HG03280 (cell line): ENCODE data around the gene CHD2.

ENCODE experiments used
- ATAC-seq: cut with Tn5 transposase; IDR thresholded peaks from one replicate; pipeline ENCODE4 v1.9.1; 2021; ENCODE audit warnings: mild to moderate bottlenecking, moderate library complexity; ENCODE audit not compliant: unreplicated experiment

CHD2 gene

GRCh38 chr15:92928225-92928750 is 28.2 kb downstream of the CHD2 start:
- ATAC-seq: no peak

GRCh38 chr15:92929002-92929401 is 28.9 kb downstream of the CHD2 start:
- ATAC-seq: no peak

GRCh38 chr15:92930054-92930621 is 30.0 kb downstream of the CHD2 start:
- ATAC-seq: no peak

DNA sequence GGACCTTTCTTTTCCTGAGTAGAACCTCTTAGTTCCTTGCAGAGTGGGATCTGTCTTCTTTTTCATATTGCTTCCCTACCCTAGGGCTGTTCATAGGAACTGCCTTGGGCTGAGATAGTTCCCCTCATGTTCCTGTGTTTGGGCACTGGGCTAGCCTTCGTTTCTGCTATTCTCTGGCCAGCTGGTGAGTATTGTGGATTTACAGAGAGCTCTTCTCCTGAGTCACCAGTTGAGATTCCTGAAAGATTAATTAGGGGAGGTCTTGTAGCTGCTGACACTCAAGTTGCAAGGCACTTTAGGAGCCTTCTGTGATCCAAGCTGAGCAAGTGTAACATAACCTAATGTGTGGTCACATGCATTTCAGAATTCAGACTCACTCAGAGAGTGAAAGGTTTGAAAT is 30.7 kb downstream of the CHD2 start:
- no peak for ATAC-seq

DNA sequence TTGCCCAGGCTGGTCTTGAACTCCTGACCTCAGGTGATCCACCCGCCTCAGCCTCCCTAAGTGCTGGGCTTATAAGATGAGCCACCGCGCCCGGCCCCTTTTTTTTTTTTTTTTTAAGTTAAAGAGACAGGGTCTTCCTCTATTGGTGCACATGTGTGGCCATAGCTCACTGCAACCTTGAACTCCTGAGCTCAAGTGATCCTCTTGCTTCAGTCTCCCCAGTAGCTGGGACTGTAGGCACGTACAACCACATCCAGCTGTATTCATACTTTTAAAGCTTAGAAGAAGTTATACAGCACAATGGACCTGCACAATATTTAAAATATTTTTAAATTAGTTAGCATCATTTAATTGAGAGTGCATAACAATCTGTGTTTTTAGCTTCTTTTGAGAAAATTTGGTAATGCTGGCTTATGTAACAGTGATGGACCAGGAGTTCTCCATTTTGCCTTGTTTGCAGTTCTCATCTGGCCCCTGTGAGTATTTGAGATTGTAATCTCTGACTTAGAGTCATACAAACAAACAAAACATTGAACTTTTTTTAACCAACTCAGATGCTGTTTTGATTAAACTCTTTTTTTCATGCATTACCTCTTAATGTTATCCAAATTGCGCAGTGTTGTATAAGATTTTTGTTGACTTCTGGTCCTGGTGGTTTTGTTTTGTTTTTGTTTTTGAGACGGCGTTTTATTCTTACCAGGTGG is 33.0 kb downstream of the CHD2 start:
- no peak for ATAC-seq

- ATAC-seq: no peak
These were observed 33.7 kb downstream of the CHD2 start for GRCh38 chr15:92933831-92934230.

DNA sequence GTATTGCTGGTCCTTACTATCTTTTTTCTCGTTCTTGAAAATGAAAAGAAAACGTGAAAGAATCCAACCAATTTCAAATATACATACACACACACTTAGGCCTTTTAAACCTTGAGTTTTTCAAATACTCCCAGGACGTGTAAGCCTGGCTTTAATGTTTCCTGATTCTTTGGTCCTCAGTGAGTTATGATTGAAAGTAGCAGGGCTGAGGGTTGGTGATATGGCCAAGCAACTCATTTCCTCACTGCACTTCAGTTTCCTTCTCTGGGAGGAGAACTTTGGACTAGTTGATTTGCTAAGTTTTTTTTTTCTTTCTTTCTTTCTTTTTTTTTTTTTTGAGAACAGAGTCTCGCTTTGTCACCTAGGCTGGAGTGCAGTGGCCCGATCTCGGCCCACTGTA is 34.6 kb downstream of the CHD2 start:
- no peak for ATAC-seq

- no peak for ATAC-seq
These were observed 36.0 kb downstream of the CHD2 start for GRCh38 chr15:92936138-92936537.

DNA sequence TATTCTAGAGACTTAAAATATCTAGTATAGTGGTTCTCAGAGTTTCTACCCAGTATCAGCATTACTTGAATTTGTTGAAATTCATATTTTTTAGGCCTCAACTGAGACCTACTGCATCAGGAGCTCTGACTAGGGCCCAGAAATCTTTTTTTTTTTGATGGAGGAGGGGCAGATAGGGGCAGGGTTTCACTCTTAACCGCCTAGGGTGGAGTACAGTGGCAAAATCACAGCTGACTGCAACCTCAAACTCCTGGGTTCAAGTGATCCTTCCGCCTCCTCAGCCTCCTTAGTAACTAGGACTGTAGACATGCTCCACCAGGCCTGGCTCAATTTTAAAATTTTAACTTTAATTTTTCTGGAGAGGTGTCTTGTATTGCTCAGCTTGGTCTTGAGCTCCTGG is 36.6 kb downstream of the CHD2 start:
- ATAC-seq: no peak

DNA sequence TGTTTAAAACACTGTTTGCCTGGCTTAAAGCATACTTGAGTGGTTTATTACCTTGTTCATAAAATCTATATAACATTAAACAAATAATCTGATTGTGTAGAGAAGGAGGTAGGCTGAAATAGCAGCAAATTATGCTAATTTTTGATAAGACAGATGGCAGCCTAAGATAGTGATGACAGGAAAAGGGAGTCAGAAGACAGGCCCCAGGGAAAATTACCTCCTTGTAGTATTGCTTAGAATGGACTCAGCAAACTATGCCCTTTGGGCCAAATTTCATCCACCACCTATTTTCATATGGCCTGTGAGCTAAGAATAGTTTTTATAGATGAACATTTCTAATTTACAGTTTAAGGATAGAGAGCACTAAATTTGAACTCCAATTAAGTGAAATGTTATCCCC is 37.8 kb downstream of the CHD2 start:
- ATAC-seq: no peak

GRCh38 chr15:92938387-92938786 is 38.3 kb downstream of the CHD2 start:
- ATAC-seq: no peak

- no peak for ATAC-seq
These were observed 41.5 kb downstream of the CHD2 start for GRCh38 chr15:92941668-92942067.

GRCh38 chr15:92942706-92943105 is 42.6 kb downstream of the CHD2 start:
- ATAC-seq: no peak

GRCh38 chr15:92943581-92943980 is 43.5 kb downstream of the CHD2 start:
- no peak for ATAC-seq

DNA sequence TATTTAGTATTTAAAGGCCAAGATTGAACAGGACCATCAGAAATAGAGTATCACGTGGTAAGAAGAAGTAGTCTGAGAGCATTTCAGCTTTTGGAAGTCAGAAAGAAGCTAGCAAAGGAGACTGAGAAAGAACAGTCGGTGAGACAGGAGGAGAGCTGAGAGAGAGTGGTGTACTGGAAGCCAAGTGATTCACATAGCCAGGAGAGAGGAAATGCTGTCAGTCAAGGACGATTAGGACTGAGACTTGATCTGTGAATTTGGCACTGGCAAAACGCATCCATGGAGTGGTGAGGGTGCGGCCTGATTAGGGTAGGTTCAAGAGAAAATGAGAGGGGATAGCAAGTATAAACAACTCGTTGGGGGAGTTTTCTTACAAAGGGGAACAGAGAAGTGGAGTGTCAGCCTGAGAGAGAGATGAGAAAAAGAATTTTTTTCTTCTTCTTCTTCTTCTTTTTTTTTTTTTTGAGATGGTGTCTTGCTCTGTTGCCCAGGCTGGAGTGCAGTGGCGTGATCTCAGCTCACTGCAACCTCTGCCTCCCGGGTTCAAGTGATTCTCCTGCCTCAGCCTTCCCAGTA is 44.9 kb downstream of the CHD2 start:
- ATAC-seq: no peak

DNA sequence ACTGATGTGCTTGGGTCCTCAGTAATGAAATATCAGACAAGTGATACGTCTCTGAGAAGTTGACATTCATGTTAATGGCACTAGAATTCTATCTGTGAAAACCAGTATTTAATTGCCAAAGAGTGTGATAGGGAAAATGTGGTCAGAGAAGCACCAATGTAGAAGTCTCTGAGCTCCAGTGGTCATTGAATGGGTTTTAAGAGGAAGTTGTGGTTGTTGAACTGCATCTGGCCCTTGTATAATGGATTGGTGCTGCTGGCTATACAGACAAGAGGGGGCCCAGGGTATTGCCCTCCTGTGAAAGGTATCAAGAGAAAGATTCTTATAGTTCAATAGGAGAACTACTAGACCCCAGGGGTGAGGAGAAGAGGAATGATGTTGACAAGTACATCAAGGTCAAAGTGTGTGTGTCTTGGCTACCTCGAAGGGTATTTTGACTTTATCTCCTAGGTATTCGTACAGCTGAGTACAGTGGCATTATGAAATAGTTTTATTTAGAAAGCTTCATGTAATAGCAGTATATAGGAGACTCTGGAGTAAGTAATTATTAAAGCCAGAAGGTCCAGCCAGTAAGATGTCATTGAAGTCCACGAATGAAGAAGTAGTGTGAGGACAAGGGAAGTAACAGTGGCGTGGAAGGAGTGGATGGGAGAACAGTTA is 47.1 kb downstream of the CHD2 start:
- no peak for ATAC-seq

DNA sequence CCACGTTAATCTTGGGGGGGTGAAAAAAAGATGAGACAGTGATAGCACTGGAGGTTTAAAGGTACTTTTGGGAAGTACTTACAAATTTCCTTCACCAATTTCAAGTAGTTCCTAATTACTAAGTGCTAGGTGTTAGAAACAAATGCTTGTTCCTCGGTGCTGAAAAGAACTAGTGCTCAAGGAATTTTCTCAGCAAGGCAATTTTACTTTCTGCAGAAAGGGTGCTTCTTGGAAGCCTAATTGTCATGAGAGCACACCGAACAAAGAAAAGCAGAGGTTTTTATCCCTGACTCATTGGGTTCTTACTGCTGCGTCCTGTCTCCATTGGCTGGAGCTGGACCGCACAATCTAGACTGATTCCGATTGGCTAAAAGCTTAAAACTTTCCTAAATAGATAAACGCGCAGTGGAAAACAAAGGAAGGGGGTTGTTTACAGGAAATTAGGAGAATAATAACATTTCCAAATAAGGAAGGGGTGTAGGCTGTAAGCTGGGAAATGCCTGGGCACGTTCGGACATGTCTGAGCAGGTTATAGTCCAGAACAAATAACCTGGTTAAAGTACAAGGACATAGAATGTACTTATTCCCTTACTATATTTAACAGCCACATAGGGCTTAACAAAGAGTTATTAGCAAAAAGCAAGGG is 49.6 kb downstream of the CHD2 start:
- no peak for ATAC-seq

- no peak for ATAC-seq
These were observed 51.8 kb downstream of the CHD2 start for GRCh38 chr15:92951800-92952457.

DNA sequence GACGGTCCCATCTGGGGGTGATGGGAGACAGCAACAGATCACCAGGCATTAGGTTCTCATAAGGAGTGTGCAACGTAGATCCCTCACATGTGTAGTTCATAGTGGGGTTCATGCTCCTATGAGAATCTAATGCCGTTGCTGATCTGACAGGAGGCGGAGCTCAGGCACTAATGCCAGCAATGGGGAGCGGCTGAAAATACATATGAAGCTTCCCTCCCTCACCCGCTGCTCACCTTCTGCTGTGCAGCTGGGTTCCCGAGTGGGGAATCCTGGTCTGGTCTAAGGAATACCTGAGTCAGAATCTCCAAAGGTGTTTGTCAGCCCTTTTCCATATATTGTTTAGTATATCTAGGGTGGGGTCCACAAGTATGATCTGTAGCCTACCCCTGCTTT is 52.3 kb downstream of the CHD2 start:
- no peak for ATAC-seq

DNA sequence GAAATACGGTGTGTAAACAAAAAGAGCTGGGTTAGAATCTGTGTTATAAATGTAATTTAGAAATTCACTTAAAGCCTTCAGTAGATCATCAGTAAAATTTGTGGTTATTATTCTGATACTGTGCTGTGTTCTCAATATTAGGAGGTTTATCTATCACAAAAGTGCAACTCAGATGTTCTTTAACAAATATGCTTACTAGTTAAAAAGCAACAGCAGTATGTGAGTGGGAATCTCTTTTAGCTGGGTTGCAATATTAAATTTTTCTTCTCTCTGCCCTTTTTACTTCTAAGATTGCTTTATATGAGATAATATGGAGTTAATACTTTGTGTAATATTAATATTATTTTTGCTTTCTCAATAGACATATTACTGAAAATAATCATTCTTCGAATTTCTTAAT is 53.4 kb downstream of the CHD2 start:
- no peak for ATAC-seq

GRCh38 chr15:92954002-92954401 is 53.9 kb downstream of the CHD2 start:
- no peak for ATAC-seq
